Activated CD4-positive, alpha-beta T cell treated with anti-CD3 and anti-CD28 coated beads for 48 hours (primary cell): ENCODE measurements around the gene CMTM6.
"Not testable (repeated sequence)": the region's sequence is repeated elsewhere in the genome, so short reads cannot be mapped to it uniquely, and the experiment has no call there.

Source experiments
- DNase-seq: peaks from one replicate; pipeline ENCODE4 v3.0.0-alpha.2; 2020

Gene CMTM6

DNA sequence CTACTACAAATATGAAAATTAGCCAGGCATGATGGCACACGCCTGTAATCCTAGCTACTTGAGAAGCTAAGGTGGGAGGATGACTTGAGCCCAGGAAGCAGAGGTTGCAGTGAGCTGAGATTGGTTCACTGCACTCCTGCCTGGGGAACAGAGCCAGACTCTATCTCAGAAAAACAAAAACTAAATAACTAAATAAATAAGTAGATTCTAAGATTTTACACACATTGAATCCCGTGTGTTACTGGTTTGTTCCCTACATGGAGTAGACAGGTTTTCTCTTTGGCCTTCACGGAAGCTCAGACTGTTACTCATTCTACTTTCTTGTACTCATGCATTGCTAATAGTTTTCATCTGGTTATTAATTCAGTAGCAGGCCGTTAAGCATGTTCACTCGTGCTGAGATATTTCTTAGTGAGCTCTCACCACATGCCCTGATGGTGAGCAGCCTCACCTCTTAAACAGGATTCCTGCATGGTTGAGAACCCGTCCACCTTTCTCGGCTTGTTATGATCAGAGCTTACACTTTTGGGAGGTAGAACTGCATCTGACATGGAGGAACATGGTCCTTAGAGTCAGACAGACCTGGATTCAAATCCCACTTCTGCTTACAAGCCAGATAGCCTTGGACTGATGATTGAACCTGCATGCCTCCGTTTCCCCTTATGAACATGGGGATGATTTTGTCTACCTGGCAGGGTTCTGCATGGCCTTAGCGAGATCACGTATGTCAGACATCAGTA, 61.9 kb downstream of the CMTM6 start:
- DNase-seq = no peak

DNA sequence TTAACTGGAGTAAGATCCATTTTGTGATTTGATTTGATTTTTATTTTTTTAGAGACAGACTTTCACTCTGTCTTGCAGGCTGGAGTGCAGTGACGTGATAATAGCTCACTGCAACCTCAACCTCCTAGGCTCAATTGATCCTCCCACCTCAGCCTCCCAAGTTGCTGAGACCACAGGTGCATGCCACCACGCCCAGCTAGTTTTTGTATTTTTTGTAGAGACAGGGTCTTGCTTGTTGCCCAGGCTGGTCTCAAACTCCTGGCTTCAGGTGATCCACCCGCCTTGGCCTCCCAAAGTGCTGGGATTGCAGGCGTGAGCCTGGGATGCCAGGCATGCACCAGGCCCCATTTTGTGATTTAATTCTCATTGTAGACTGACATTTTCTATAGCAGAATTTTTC, 63.2 kb downstream of the CMTM6 start:
- DNase-seq = not testable (repeated sequence)

DNA sequence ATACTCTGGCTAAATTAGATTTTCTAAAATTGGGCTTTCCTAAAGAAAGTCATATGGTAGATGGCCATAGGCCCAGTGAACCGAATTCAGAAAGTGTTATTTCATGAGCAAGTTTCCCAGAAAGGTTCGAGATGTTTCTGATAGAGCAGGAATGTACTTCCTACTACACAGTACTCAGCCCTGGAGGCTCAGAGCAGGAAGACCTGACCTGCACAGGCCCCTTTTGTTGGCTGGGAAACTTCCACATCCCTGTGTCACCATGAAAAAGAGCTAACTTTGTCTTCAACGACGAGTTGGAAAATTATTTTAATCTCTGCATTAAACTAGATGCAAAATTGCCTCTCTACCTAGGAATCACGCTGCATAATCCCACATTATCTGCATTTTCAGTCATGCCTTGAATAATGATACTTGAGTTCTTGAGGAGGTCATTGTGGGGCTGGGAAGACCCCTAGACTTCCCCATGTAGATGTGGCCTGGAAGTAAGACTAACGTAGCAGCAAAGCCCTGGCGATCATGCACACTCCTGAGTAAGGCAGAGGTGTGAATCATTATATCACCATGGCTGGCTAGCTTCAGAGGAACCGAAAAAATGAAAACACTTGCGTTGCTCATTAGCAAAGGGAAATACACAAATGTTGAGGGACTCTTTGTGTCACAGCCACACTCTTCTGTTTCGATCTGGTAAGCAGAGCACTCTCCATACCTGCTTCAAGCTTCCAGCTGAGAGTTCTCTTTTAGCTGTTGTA, 63.9 kb downstream of the CMTM6 start:
- DNase-seq = peak; percentile 32

DNA sequence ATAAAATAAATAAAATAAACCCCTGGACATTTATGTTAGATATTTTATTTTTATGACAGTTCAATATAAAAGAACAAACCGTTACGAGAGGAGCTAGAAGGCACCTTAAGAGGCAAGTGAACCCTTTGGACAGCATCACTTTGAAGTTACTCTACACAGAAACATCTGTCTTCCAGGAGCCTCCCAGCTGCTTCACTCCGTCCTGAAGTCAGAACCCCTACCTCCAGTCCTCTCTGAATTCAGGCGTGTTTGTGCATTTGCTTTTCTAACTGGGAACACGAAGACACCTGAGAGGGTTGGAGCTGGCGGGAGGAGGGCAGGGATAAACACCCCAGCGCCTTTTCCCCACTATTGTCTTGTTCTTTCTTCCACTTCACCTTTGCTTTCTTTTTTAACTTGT, 64.8 kb downstream of the CMTM6 start:
- DNase-seq = no peak

DNA sequence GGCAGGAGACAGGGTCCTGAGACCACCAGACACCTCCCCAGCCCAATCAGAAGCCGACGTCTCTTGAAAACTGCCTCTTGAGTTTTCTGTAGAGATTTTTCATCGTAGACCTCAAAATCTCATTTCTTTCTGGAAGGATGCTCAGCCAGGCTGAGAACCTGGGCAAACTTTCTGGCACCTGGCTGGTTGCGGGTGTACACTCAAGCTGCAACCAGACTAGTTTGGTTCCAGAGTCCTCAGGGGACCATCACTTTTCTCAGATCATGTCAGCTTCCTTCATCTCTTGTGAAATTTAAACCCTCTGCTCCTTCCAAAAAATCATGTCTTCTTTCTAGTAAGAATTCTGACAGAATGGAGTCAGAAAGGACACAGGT, 65.8 kb downstream of the CMTM6 start:
- DNase-seq = no peak

DNA sequence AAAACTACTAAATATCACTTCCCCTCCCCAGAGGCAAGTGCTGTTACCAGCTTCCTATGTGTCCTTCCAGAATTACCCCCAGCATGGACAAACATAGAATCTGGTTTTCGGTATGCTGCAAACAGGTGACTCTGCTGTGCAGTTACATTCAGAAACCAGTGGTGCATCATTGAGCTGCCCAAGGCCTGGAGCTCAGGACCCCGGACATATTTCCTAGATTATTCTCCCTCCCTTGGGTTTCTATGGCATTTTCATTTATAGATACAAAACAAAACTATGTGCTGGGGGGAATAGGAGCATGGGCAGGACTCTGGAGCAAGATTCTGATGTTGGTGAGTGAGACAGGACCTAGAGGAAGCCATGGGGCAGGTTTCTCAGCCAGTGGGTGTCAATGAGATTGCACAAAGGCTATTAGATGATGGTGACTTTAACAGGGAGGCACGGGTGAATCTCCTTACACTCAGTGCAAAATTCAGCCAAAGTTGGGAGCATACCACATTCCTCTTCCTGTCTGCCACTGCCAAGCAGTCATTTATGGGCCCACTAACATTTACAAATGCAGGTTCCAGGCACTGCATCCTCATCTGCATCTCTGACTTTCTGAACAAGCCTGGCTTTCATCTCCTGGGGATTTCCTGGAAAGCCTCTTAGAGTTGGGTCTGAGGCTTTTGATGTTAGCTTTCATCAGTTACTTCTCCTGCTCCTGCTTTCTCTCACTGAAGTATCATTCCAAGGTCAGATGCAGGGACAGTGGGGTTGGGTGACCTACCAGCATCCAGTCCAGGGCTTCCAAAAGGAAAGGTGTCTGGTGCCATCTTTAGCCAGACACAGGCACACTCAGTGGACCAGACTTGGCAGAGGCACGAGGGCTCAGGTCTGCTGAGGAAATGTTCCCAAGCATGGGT, 66.5 kb downstream of the CMTM6 start:
- DNase-seq = no peak

DNA sequence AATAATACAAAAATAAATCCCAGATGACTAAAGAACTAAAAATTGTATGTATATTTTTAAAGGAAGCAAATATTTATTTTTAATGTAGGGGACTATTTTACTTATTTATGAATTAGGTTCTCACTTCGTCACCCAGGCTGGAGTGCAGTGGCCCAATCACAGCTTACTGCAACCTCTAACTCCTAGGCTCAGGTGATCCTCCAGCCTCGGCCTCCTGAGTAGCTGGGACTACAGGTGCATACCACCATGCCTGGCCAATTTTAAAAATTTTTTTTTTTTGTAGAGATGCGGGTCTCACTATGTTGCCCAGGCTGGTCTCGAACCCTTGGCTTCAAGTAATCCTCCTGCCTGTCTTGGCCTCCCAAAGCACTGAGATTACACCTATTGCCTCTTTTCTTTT, 68.4 kb downstream of the CMTM6 start:
- no peak for DNase-seq

DNA sequence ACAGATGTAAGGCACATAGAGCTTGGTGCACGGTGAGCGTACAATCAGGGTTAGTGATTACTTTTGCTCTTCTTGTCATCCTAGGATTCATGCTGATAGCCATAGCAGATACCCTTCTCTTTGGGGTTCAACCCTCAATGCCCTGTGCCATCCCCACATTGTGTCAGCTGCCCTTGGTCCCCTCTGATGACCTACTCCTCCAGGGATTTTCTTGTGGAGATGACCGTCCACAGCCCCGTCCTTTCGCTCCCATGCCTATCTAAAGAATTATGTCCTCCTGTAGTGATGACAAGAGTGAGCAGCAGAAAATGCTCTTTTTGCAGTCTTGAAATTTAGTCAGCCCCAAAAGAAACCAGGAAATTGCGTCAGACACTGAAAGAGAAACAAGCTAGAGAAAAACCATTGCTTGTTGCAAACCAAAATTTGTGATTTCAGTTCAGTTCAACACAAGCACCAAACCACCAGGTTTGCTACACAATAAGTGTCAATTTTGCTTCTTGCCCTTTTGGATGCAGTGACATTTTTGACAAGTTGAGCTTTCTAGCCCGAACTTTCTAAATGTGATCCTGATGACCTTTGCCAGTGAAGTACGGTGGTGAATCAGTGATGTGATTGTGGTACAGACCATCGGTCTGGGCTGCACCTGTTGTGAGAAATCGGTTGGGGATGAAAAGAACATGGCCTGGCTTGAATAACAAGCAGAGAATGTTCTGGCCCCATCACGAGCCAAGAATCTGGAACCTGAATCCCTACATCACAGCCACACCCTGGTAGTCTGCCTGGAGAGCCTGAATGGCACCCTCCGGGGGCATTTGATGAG, 69.7 kb downstream of the CMTM6 start:
- no peak for DNase-seq

DNA sequence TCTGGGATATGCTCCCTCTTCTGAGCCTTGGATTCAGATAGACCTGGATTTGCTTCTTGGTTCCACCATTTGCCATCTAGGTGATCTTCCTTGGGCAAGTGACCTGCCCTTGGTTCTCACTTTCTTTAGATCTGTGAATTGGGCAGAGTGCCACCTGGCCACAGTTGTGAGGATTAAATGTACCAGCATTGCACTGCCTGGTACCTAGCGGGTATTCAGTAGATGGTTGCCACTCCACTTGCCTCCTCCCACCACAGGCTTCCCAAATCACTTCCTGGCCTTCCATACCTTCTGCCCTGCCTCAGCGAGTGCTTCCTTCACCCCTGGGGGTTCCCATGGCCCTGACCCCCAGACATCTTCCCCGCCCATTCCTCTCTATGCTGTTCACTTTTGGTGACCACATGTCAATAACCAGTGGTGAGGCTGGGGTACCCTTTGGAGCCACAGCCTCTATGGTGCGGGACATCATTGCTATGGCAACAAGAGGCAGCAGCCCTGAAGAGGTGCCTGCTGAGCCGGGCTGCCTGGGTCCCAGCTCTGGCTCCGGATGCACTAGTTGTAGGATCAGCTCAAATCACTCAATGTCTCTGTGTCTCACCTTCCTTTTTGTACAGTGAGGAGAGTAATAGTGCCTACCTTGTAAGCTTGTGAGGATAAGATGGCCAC, 70.5 kb downstream of the CMTM6 start:
- DNase-seq = no peak

DNA sequence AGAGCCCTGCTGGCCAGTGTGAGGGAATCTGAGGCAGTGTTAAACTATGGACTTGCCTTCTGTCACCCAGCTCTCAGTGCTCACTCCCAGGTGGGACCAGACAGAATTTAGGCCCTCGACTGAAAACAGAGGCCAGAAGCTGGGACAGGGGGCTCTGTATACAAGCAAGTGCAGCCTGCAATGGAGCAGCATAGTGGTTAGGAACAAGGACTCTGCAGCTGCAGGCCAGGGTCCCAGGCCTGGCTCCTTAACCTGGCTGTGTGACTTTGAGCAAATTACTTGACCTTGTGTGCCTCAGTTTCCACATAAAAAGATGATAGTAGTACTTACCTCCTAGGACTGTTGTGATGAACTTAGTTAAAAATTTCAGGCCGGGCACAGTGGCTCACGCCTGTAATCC, 71.2 kb downstream of the CMTM6 start:
- no peak for DNase-seq
